ENCODE results near the gene NT5DC2.

DNA sequence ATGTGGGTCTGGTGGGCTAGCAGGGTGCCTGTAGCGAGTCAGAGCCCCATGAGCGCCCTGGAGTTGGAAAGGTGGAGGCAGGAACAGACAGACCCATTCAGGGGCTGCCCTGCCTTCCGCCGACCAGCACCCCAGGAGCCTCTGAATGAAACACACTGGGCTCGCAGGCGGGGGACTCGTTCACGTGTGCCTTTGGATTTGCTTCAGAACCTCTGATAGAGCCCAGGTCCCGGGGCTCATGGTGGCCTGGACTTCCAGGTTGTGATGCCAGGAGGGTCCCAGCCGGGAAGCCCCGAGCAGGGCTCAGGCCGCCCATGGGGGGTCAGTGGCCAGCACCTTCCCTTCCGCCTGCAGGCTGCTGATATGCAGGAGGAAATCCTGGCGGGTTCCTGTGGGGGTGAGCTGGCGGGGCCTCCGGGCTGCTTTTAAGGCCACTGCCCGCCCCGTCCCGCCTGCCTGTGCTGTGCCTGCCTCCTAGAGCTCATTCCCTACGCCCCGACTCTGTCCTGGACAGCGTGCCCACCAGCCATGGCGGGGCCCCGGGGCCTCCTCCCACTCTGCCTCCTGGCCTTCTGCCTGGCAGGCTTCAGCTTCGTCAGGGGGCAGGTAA, 38.7 kb downstream of the NT5DC2 start, which contains the start of gene STAB1:
- TF ChIP-seq, protein P1, sequence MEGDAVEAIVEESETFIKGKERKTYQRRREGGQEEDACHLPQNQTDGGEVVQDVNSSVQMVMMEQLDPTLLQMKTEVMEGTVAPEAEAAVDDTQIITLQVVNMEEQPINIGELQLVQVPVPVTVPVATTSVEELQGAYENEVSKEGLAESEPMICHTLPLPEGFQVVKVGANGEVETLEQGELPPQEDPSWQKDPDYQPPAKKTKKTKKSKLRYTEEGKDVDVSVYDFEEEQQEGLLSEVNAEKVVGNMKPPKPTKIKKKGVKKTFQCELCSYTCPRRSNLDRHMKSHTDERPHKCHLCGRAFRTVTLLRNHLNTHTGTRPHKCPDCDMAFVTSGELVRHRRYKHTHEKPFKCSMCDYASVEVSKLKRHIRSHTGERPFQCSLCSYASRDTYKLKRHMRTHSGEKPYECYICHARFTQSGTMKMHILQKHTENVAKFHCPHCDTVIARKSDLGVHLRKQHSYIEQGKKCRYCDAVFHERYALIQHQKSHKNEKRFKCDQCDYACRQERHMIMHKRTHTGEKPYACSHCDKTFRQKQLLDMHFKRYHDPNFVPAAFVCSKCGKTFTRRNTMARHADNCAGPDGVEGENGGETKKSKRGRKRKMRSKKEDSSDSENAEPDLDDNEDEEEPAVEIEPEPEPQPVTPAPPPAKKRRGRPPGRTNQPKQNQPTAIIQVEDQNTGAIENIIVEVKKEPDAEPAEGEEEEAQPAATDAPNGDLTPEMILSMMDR (IDR thresholded peaks at IDR 0.05) = no peak
- TF ChIP-seq POLR2A (IDR thresholded peaks at IDR 0.05) = no peak

Measured in adrenal gland (tissue), 5 donors.